HepG2 (cell line): ENCODE results near the gene OGFR. TPM values are rescaled to one million over a fixed set of nuclear protein-coding genes. Genes with fewer than 3 reads are reported as not detected.

Experiments used
- HOXA3 ChIP-seq: sonication (generic); formaldehyde crosslinking; IDR thresholded peaks from 2 replicates; pipeline ENCODE4 v1.5.0; 2020; ENCODE audit warnings: missing genetic modification reagents
- NFE2L1 ChIP-seq: sonication (generic); formaldehyde crosslinking; IDR thresholded peaks from 2 replicates; pipeline ENCODE4 v1.4.0; 2020; ENCODE audit warnings: missing genetic modification reagents, mild to moderate bottlenecking, borderline replicate concordance
- SNAPC4 ChIP-seq: sonication (generic); formaldehyde crosslinking; IDR thresholded peaks from 2 replicates; pipeline ENCODE4 v1.4.0; 2020; ENCODE audit warnings: mild to moderate bottlenecking, missing genetic modification reagents
- SRSF1 ChIP-seq: fragments of 200-400 bp; formaldehyde crosslinking; optimal IDR thresholded peaks from 2 replicates; pipeline ENCODE3; 2017; ENCODE audit warnings: mild to moderate bottlenecking, low read depth, low read length, moderate library complexity
- ZFP1 ChIP-seq: IDR thresholded peaks from 2 replicates; pipeline ENCODE4 v1.6.1; 2016
- ZNF138 ChIP-seq: sonication (generic); formaldehyde crosslinking; IDR thresholded peaks from 2 replicates; pipeline ENCODE4 v1.5.0; 2020; ENCODE audit warnings: mild to moderate bottlenecking, low read depth, missing genetic modification reagents
- ZNF558 ChIP-seq: sonication (generic); formaldehyde crosslinking; IDR thresholded peaks from 2 replicates; pipeline ENCODE4 v1.9.0; 2022; ENCODE audit warnings: mild to moderate bottlenecking, missing genetic modification reagents, borderline replicate concordance
- ZNF800 ChIP-seq: sonication (generic); formaldehyde crosslinking; IDR thresholded peaks from 2 replicates; pipeline ENCODE4 v1.4.0; 2020; ENCODE audit warnings: missing genetic modification reagents
- ZSCAN30 ChIP-seq: sonication (generic); formaldehyde crosslinking; IDR thresholded peaks from 2 replicates; pipeline ENCODE4 v1.5.0; 2020; ENCODE audit warnings: mild to moderate bottlenecking, missing genetic modification reagents
- polyA plus RNA-seq, 8 experiments: library from polyadenylated mRNA; depleted of rRNA in 3 of 8; stranded (reverse) in 7 of 8; unstranded in 1 of 8; fragments of >200 nt; fragmentation: Illumina TruSeq in 4 of 8; extraction: Trizol in 4 of 8; gene quantifications; 2 replicates each; pipeline versions ENCODE4 v1.2.1 to v1.2.3, GENCODE V29; 2011 to 2016; ENCODE audit warnings: low read depth in 4 of 8, missing spikeins in 1 of 8, mixed read lengths in 1 of 8; ENCODE audit not compliant: insufficient read depth in 1 of 8
- total RNA-seq, 5 experiments: library from RNA; depleted of rRNA; stranded (reverse); fragments of >200 nt; fragmentation: Illumina TruSeq; extraction: Trizol; gene quantifications; 2 replicates each; pipeline ENCODE4 v1.2.3, GENCODE V29; 2016; ENCODE audit warnings: low read depth in 1 of 5
- TF ChIP-seq, protein P1 (sequence below): sonication (generic); formaldehyde crosslinking; IDR thresholded peaks from 2 replicates; pipeline ENCODE4 v1.8.1; 2022; ENCODE audit warnings: low read depth, mild to moderate bottlenecking, missing genetic modification reagents

The OGFR gene
- total and polyA plus RNA-seq, 2 of the 13 experiments (the other 11 are each of a cell fraction or from before 2014, with no cell fraction given): 47.7 to 81.8 TPM

DNA sequence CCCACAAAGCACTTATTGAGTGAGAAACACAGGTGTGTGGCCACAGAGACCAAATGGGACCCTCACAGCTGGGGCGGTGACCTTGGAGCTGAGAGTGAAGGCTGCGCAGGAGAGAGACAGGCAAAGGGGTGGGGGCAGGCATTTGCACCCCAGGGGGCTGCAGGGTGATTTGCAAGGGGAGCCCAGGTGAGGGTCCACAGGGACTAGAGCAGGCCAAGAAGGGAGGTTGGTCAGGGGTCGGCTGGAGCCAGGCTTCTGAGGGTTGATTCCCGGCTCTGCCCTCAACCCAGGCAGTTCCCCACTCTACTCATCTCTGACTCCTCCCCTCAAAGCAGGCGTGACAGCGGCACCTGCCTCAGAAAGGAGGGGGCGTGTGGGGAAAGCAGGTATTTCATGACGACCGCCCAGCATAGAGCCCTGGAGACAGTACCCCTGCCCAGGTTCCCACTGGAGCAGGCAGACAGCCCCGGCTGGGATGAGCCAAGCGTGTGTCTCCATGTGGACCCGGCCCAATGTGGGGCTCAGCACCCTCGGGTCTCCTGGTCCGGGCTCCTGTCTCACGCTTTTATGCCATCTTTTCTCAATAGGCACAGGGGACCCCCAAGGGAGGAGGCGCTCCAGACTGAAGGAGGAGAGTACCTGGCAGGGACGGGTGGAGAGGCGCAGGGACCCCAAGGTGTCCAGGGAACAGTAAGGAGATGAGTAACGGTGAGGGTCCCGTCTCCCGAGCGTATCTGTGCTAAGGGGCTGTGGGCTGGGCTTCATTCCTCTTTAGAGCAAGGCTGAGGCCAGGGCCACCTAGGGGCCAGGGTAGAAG is 11.5 kb upstream of the OGFR start (continued):
- TF ChIP-seq SNAPC4 (CRISPR knock-in tag) (no peak), ZNF558 (CRISPR knock-in tag) (no peak), ZNF138 (CRISPR knock-in tag) (no peak; the same call in 1 of the 2 replicates), ZNF800 (CRISPR knock-in tag) (no peak), NFE2L1 (CRISPR knock-in tag) (no peak), ZFP1 (CRISPR knock-in tag) (no peak), ZSCAN30 (CRISPR knock-in tag) (no peak), HOXA3 (CRISPR knock-in tag) (no peak), SRSF1 (peak; percentile 30)
- TF ChIP-seq, protein P1, sequence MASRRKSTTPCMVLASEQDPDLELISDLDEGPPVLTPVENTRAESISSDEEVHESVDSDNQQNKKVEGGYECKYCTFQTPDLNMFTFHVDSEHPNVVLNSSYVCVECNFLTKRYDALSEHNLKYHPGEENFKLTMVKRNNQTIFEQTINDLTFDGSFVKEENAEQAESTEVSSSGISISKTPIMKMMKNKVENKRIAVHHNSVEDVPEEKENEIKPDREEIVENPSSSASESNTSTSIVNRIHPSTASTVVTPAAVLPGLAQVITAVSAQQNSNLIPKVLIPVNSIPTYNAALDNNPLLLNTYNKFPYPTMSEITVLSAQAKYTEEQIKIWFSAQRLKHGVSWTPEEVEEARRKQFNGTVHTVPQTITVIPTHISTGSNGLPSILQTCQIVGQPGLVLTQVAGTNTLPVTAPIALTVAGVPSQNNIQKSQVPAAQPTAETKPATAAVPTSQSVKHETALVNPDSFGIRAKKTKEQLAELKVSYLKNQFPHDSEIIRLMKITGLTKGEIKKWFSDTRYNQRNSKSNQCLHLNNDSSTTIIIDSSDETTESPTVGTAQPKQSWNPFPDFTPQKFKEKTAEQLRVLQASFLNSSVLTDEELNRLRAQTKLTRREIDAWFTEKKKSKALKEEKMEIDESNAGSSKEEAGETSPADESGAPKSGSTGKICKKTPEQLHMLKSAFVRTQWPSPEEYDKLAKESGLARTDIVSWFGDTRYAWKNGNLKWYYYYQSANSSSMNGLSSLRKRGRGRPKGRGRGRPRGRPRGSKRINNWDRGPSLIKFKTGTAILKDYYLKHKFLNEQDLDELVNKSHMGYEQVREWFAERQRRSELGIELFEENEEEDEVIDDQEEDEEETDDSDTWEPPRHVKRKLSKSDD: no peak
